Effector memory CD4-positive, alpha-beta T cell (primary cell): ENCODE measurements around the gene NDUFB7.

Experiments
- DNase-seq, 3 donors: peaks; one replicate each; pipeline ENCODE4 v3.0.0-alpha.2; 2020
- H3K27ac ChIP-seq: 2 replicates; pipeline ENCODE4 v1.7.0; 2013; ENCODE audit warnings: mild to moderate bottlenecking, low read length, moderate library complexity; ENCODE audit not compliant: insufficient read depth, poor library complexity, severe bottlenecking
- H3K27me3 ChIP-seq: replicated peaks from 2 replicates; pipeline ENCODE4 v1.7.0; 2013; ENCODE audit warnings: mild to moderate bottlenecking, low read length; ENCODE audit not compliant: insufficient read depth, control insufficient read depth, poor library complexity, severe bottlenecking
- H3K36me3 ChIP-seq: 2 replicates; pipeline ENCODE4 v1.7.0; 2013; ENCODE audit warnings: mild to moderate bottlenecking, low read length, moderate library complexity; ENCODE audit not compliant: control insufficient read depth, insufficient read depth
- H3K4me1 ChIP-seq: 2 replicates; pipeline ENCODE4 v1.7.0; 2013; ENCODE audit warnings: low read length, mild to moderate bottlenecking; ENCODE audit not compliant: control insufficient read depth, insufficient read depth, poor library complexity, severe bottlenecking
- H3K4me3 ChIP-seq: 2 replicates; pipeline ENCODE4 v1.7.0; 2013; ENCODE audit warnings: low read length, low read depth, mild to moderate bottlenecking; ENCODE audit not compliant: insufficient read depth, poor library complexity, severe bottlenecking
- H3K9me3 ChIP-seq: 2 replicates; pipeline ENCODE4 v1.7.0; 2013; ENCODE audit warnings: mild to moderate bottlenecking, low read length, moderate library complexity; ENCODE audit not compliant: control insufficient read depth

The NDUFB7 gene

GRCh38 chr19:14526423-14526822 is 45.4 kb downstream of the NDUFB7 start:
- H3K4me1 ChIP-seq, result peaks cover 47% of the 10 kb centered on the region
- no peaks in the 10 kb centered on the region for H3K27me3 ChIP-seq
- DNase-seq, result no peak
- no peak overlapping the region for H3K4me3 ChIP-seq
- no peak overlapping the region for H3K27ac ChIP-seq
- H3K36me3 ChIP-seq, result no peaks in the 10 kb centered on the region
- H3K9me3 ChIP-seq, result no peaks in the 10 kb centered on the region

GRCh38 chr19:14525729-14526128 is 46.1 kb downstream of the NDUFB7 start:
- H3K27ac ChIP-seq, result peak overlapping the region; percentile 10
- H3K4me1 ChIP-seq, result peaks cover 49% of the 10 kb centered on the region
- no peak for DNase-seq
- no peaks in the 10 kb centered on the region for H3K27me3 ChIP-seq
- H3K36me3 ChIP-seq, result no peaks in the 10 kb centered on the region
- H3K9me3 ChIP-seq, result no peaks in the 10 kb centered on the region
- H3K4me3 ChIP-seq, result no peak overlapping the region

- Histone ChIP-seq H3K4me3 (no peak overlapping the region), H3K9me3 (no peaks in the 10 kb centered on the region), H3K27ac (peak overlapping the region; percentile 26), H3K4me1 (peaks cover 66% of the 10 kb centered on the region), H3K27me3 (no peaks in the 10 kb centered on the region), H3K36me3 (peaks cover 15% of the 10 kb centered on the region)
- DNase-seq, result no peak
Measured at GRCh38 chr19:14520543-14520942, 51.3 kb downstream of the NDUFB7 start.

GRCh38 chr19:14519860-14520407 is 51.9 kb downstream of the NDUFB7 start:
- Histone ChIP-seq H3K4me3 (no peak overlapping the region), H3K9me3 (no peaks in the 10 kb centered on the region), H3K27me3 (no peaks in the 10 kb centered on the region), H3K36me3 (peaks cover 21% of the 10 kb centered on the region), H3K27ac (peak overlapping the region; percentile 26), H3K4me1 (peaks cover 70% of the 10 kb centered on the region)
- no peak for DNase-seq

- H3K27ac ChIP-seq, result peak overlapping the region; percentile 81
- H3K27me3 ChIP-seq, result no peaks in the 10 kb centered on the region
- no peak overlapping the region for H3K4me3 ChIP-seq
- H3K36me3 ChIP-seq, result peaks cover 26% of the 10 kb centered on the region
- no peak for DNase-seq
- H3K4me1 ChIP-seq, result peaks cover 70% of the 10 kb centered on the region
- H3K9me3 ChIP-seq, result no peaks in the 10 kb centered on the region
Measured at GRCh38 chr19:14519245-14519859, 52.5 kb downstream of the NDUFB7 start.

GRCh38 chr19:14517840-14518505 is 53.9 kb downstream of the NDUFB7 start, which contains the start of gene DNAJB1:
TSS of gene DNAJB1 (minus strand) at chr19:14518397. CDS start at chr19:14518349, 48 bp downstream.
- peak; percentile 36 to 62 (median 50) for DNase-seq
- peaks cover 30% of the 10 kb centered on the region for H3K36me3 ChIP-seq
- peak within 1 kb of the TSS; percentile 95 for H3K27ac ChIP-seq
- peaks cover 57% of the 10 kb centered on the region for H3K4me1 ChIP-seq
- no peaks in the 10 kb centered on the region for H3K27me3 ChIP-seq
- H3K4me3 ChIP-seq, result peak within 1 kb of the TSS; percentile 90
- no peaks in the 10 kb centered on the region for H3K9me3 ChIP-seq

GRCh38 chr19:14517446-14517839 is 54.4 kb downstream of the NDUFB7 start:
- Histone ChIP-seq H3K36me3 (peaks cover 30% of the 10 kb centered on the region), H3K4me3 (peak overlapping the region; percentile 90), H3K27ac (peak overlapping the region; percentile 95), H3K27me3 (no peaks in the 10 kb centered on the region), H3K9me3 (no peaks in the 10 kb centered on the region), H3K4me1 (peaks cover 51% of the 10 kb centered on the region)
- DNase-seq, result no peak

GRCh38 chr19:14516746-14517438 is 55.0 kb downstream of the NDUFB7 start:
- H3K27me3 ChIP-seq, result no peaks in the 10 kb centered on the region
- no peaks in the 10 kb centered on the region for H3K9me3 ChIP-seq
- peak overlapping the region; percentile 95 for H3K27ac ChIP-seq
- peaks cover 30% of the 10 kb centered on the region for H3K36me3 ChIP-seq
- peaks cover 46% of the 10 kb centered on the region for H3K4me1 ChIP-seq
- peak overlapping the region; percentile 90 for H3K4me3 ChIP-seq
- DNase-seq, result no peak
